ENCODE measurements around the gene FCF1. TPM values are rescaled to one million over a fixed set of nuclear protein-coding genes. Genes with fewer than 3 reads are reported as not detected.

The FCF1 gene
- total and polyA plus RNA-seq, 2 of the 4 experiments (the other 2 are of a cell fraction), result 37.1 to 45.5 TPM

- Histone ChIP-seq H4K20me1 (ENCODE audit: insufficient read depth, low read length) (peaks cover 34% of the 10 kb centered on the region; the same call in 1 of the 2 replicates), H2BK120ac (ENCODE audit: low read depth, low read length) (no peak overlapping the region), H2BK5ac (ENCODE audit: low read depth, low read length, poor library complexity, severe bottlenecking) (peak overlapping the region; percentile 86), H3K4me1 (ENCODE audit: control insufficient read depth, insufficient read depth, low read length) (peaks cover 11% of the 10 kb centered on the region), H3K27ac (ENCODE audit: insufficient read depth, low read length) (no peak overlapping the region), H2AK5ac (ENCODE audit: low read depth, low read length) (no peak overlapping the region), H4K5ac (ENCODE audit: low read depth, low read length) (no peak overlapping the region), H3K4me3 (ENCODE audit: insufficient read depth, low read depth, low read length) (no peak overlapping the region), H2BK15ac (ENCODE audit: low read depth, low read length) (no peak overlapping the region), H3K56ac (ENCODE audit: extremely low read depth, insufficient read depth, low read length) (no peak overlapping the region), H3K18ac (ENCODE audit: low read depth, low read length) (no peak overlapping the region), H3K79me1 (ENCODE audit: low read depth in 1 of 2, low read length in 2 of 2) (peaks cover 50 to 74% of the 10 kb centered on the region in 2 experiments), H3K4me2 (ENCODE audit: low read depth, low read length) (peak overlapping the region; percentile 24; the same call in 1 of the 2 replicates), H2AFZ (replicated peaks; ENCODE audit: low read length, poor library complexity) (no peak overlapping the region), H3K4ac (ENCODE audit: low read depth, low read length) (peak overlapping the region; percentile 46; the same call in 1 of the 2 replicates), H3K36me3 (ENCODE audit: control insufficient read depth, insufficient read depth, low read length) (no peaks in the 10 kb centered on the region), H3K14ac (replicated peaks; ENCODE audit: low read depth, low read length) (0 out of 2 replicates have a peak overlapping the region, but pooled peaks have one; percentile 59), H2BK20ac (ENCODE audit: low read depth, low read length) (0 out of 2 replicates have a peak overlapping the region, but pooled peaks have one; percentile 29), H3K9ac (ENCODE audit: low read depth, low read length) (no peak overlapping the region), H2AK9ac (replicated peaks; ENCODE audit: low read depth, low read length, poor library complexity) (no peak overlapping the region), H4K8ac (ENCODE audit: low read depth in 2 of 2, low read length in 2 of 2) (no peak overlapping the region), H3K9me1 (ENCODE audit: insufficient read depth, low read length) (peaks cover 24% of the 10 kb centered on the region), H3K9me3 (ENCODE audit: control insufficient read depth, insufficient read depth, low read length) (peaks cover 3% of the 10 kb centered on the region; the same call in 1 of the 2 replicates), H4K91ac (ENCODE audit: insufficient read depth, low read depth, low read length) (no peak overlapping the region), H3K23ac (ENCODE audit: low read depth, low read length) (peak overlapping the region; percentile 64; the same call in 1 of the 2 replicates), H3K27me3 (ENCODE audit: control insufficient read depth, insufficient read depth, low read length) (no peaks in the 10 kb centered on the region)
- DNase-seq (peak; percentile 94), ATAC-seq (ENCODE audit: low read depth) (peak; percentile 94)
- CTCF ChIA-PET, result interaction anchor here (0.5 kb wide), 1 partner anchor 20 kb away, joined by 3 read pairs; no protein-coding TSS in a partner anchor
- TF ChIP-seq MAFK (IDR thresholded peaks at IDR 0.05; ENCODE audit: low read depth, low read length) (peak; percentile 60), CEBPB (IDR thresholded peaks at IDR 0.05; ENCODE audit: low read depth, low read length) (no peak), BHLHE40 (IDR thresholded peaks at IDR 0.05; ENCODE audit: low read depth, low read length) (0 out of 2 replicates have a peak, but pooled peaks have one; percentile 22), SMC3 (IDR thresholded peaks at IDR 0.05; ENCODE audit: low read depth, low read length) (peak; percentile 24; the same call in 1 of the 2 replicates), FOS (IDR thresholded peaks at IDR 0.05; ENCODE audit: low read depth, low read length) (peak; percentile 48)
- intact Hi-C loops (cut with micrococcal nuclease) (no loop called here), in situ Hi-C loops (cut with MboI; ENCODE audit: low sequenced_read_pairs) (no loop called here), dilution Hi-C loops (cut with HindIII; ENCODE audit: low sequenced_read_pairs, unreplicated experiment) (no loop called here)
- no CpG with 5 or more reads among the region's 2 CpGs for WGBS, 2 experiments (ENCODE audit: extremely low coverage in 2 of 2, insufficient read length in 1 of 2)
- POLR2A ChIA-PET (ENCODE audit: unreplicated experiment), result no interaction called here
- BruUV-seq (replicated peaks), result no TSS peak
Measured at GRCh38 chr14:74697543-74697942, 15.4 kb upstream of the FCF1 start.
